GM23338 (cell line): ENCODE measurements around the gene COL18A1. TPM values are rescaled to one million over a fixed set of nuclear protein-coding genes. Genes with fewer than 3 reads are reported as not detected.
A peak's percentile ranks its signal among the peaks of the same experiment; 100 is the strongest.

Experiments used
- ATAC-seq: fragments of 200-7000 bp; cut with Tn5 transposase; 3 replicates; pipeline ENCODE4 v1.9.1; 2020
- DNase-seq: peaks from one replicate; pipeline ENCODE4 v3.0.0-alpha.2; 2015; ENCODE audit warnings: low spot score
- H2AFZ ChIP-seq: fragments of 200-600 bp; sonication (generic); 2 replicates; pipeline ENCODE4 v1.8.0; 2016; ENCODE audit warnings: antibody characterized with exemption, mild to moderate bottlenecking, moderate library complexity
- H3F3A ChIP-seq: fragments of 200-600 bp; sonication (generic); replicated peaks from 2 replicates; pipeline ENCODE4 v1.8.0; 2017; ENCODE audit warnings: antibody characterized with exemption, mixed run types, low read depth
- H3K27ac ChIP-seq: fragments of 200-600 bp; sonication (generic); 2 replicates; pipeline ENCODE4 v1.6.1; 2016; ENCODE audit warnings: low read depth
- H3K27me3 ChIP-seq: fragments of 200-600 bp; sonication (generic); 2 replicates; pipeline ENCODE4 v1.8.0; 2016; ENCODE audit warnings: mild to moderate bottlenecking, mixed run types, moderate library complexity; ENCODE audit not compliant: insufficient read depth
- H3K36me3 ChIP-seq: fragments of 200-600 bp; sonication (generic); 2 replicates; pipeline ENCODE4 v1.8.0; 2016; ENCODE audit warnings: mild to moderate bottlenecking; ENCODE audit not compliant: insufficient read depth
- H3K4me1 ChIP-seq: fragments of 200-600 bp; sonication (generic); 2 replicates; pipeline ENCODE4 v1.8.0; 2016; ENCODE audit warnings: mild to moderate bottlenecking, moderate library complexity; ENCODE audit not compliant: insufficient read depth
- H3K4me2 ChIP-seq: fragments of 200-600 bp; sonication (generic); 2 replicates; pipeline ENCODE4 v1.7.1; 2017; ENCODE audit warnings: mixed run types
- H3K4me3 ChIP-seq: fragments of 200-600 bp; sonication (generic); 2 replicates; pipeline ENCODE4 v1.6.1; 2016; ENCODE audit warnings: mixed run types
- H3K79me2 ChIP-seq: fragments of 200-600 bp; sonication (generic); replicated peaks from 2 replicates; pipeline ENCODE4 v1.8.0; 2017; ENCODE audit warnings: mild to moderate bottlenecking; ENCODE audit not compliant: insufficient read depth
- H3K9me2 ChIP-seq: fragments of 200-600 bp; sonication (generic); 2 replicates; pipeline ENCODE4 v1.8.0; 2017; ENCODE audit not compliant: insufficient read depth
- H4K20me1 ChIP-seq: fragments of 200-600 bp; sonication (generic); replicated peaks from 2 replicates; pipeline ENCODE4 v1.8.0; 2017; ENCODE audit warnings: mild to moderate bottlenecking; ENCODE audit not compliant: insufficient read depth
- H3K27ac Mint-ChIP-seq: 2 replicates; pipeline ENCODE4 v1.8.0; 2020; ENCODE audit warnings: inconsistent platforms, mild to moderate bottlenecking, moderate library complexity, mixed read lengths
- H3K27me3 Mint-ChIP-seq: 3 replicates; pipeline ENCODE4 v1.8.0; 2022; ENCODE audit warnings: low read depth, mild to moderate bottlenecking, moderate library complexity, mixed read lengths, inconsistent platforms; ENCODE audit not compliant: insufficient read depth, poor library complexity
- H3K36me3 Mint-ChIP-seq: 3 replicates; pipeline ENCODE4 v1.8.0; 2021; ENCODE audit warnings: low read depth, mild to moderate bottlenecking, inconsistent platforms, moderate library complexity, mixed read lengths
- H3K4me1 Mint-ChIP-seq: 3 replicates; pipeline ENCODE4 v1.8.0; 2020; ENCODE audit warnings: mild to moderate bottlenecking, inconsistent platforms, mixed read lengths
- H3K4me3 Mint-ChIP-seq: 3 replicates; pipeline ENCODE4 v1.8.0; 2021; ENCODE audit warnings: moderate library complexity, mild to moderate bottlenecking, inconsistent platforms, mixed read lengths
- H3K9me3 Mint-ChIP-seq: 3 replicates; pipeline ENCODE4 v1.8.0; 2020; ENCODE audit warnings: moderate library complexity, mild to moderate bottlenecking, inconsistent platforms, mixed read lengths
- CREB1 ChIP-seq: fragments of 250-450 bp; sonication (Bioruptor Pico); IDR thresholded peaks from 2 replicates; pipeline ENCODE4 v1.5.0; 2020; ENCODE audit warnings: low read depth, mild to moderate bottlenecking, moderate library complexity
- ETS1 ChIP-seq: IDR thresholded peaks from 2 replicates; pipeline ENCODE4 v1.6.1; 2016; ENCODE audit warnings: antibody characterized with exemption
- EZH2 ChIP-seq: fragments of 200-600 bp; sonication (generic); IDR thresholded peaks from one replicate; pipeline ENCODE4 v1.8.0; 2017; ENCODE audit warnings: antibody characterized with exemption, mild to moderate bottlenecking, low read depth; ENCODE audit not compliant: unreplicated experiment
- EZH2phosphoT487 ChIP-seq: fragments of 200-600 bp; sonication (generic); IDR thresholded peaks from one replicate; pipeline ENCODE4 v1.8.1; 2018; ENCODE audit warnings: antibody characterized with exemption; ENCODE audit not compliant: unreplicated experiment
- JUNB ChIP-seq: IDR thresholded peaks from one replicate; pipeline ENCODE4 v1.6.1; 2016; ENCODE audit warnings: antibody characterized with exemption; ENCODE audit not compliant: unreplicated experiment
- NANOG ChIP-seq: IDR thresholded peaks from 2 replicates; pipeline ENCODE4 v1.6.1; 2016; ENCODE audit warnings: antibody characterized with exemption, borderline replicate concordance
- STAT1 ChIP-seq: IDR thresholded peaks from one replicate; pipeline ENCODE4 v1.6.1; 2016; ENCODE audit warnings: antibody characterized with exemption; ENCODE audit not compliant: unreplicated experiment
- ZNF114 ChIP-seq: fragments of 250-450 bp; sonication (Bioruptor Pico); IDR thresholded peaks from 2 replicates; pipeline ENCODE4 v1.5.0; 2020; ENCODE audit warnings: mild to moderate bottlenecking, moderate library complexity
- ZNF331 ChIP-seq: fragments of 250-450 bp; sonication (Bioruptor Pico); IDR thresholded peaks from 2 replicates; pipeline ENCODE4 v1.5.0; 2020; ENCODE audit warnings: low read depth, mild to moderate bottlenecking, moderate library complexity
- polyA plus RNA-seq: library from polyadenylated mRNA; unstranded; fragments of >200 nt; fragmentation: Nextera tagmentation; extraction: Ambion mirVana; gene quantifications from 2 replicates; pipeline ENCODE4 v1.2.1, GENCODE V29; 2016
- total RNA-seq: library from RNA; depleted of rRNA; stranded (reverse); fragments of >200 nt; shearing (Covaris generic); gene quantifications from 2 replicates; pipeline ENCODE4 v1.2.3, GENCODE V29; 2014
- TF ChIP-seq, protein P1 (sequence below): fragments of 250-450 bp; sonication (Bioruptor Pico); IDR thresholded peaks from 2 replicates; pipeline ENCODE4 v1.5.0; 2020; ENCODE audit warnings: mild to moderate bottlenecking, moderate library complexity
- TF ChIP-seq, protein P2 (sequence below): IDR thresholded peaks from one replicate; pipeline ENCODE4 v1.6.1; 2018; ENCODE audit warnings: antibody characterized with exemption; ENCODE audit not compliant: unreplicated experiment

The COL18A1 gene
- total and polyA plus RNA-seq, 2 experiments from 2014 or later = 38.4 to 430 TPM

- 0 out of 2 replicates have a peak overlapping the region, but pooled peaks have one; percentile 1 for H3K27ac Mint-ChIP-seq
- peaks cover 25% of the 10 kb centered on the region for H3K27me3 Mint-ChIP-seq
Observed at GRCh38 chr21:45473496-45474322, 68.7 kb downstream of the COL18A1 start.

More at GRCh38 chr21:45473496-45474322, 68.7 kb downstream of the COL18A1 start:
- Histone ChIP-seq H3K27me3 (no peaks in the 10 kb centered on the region), H3F3A (peaks cover 21% of the 10 kb centered on the region), H3K4me3 (no peak overlapping the region), H4K20me1 (peaks cover 29% of the 10 kb centered on the region), H3K79me2 (peaks cover 51% of the 10 kb centered on the region), H2AFZ (no peak overlapping the region), H3K4me1 (no peaks in the 10 kb centered on the region), H3K36me3 (peaks cover 9% of the 10 kb centered on the region), H3K9me2 (no peaks in the 10 kb centered on the region), H3K27ac (no peak overlapping the region), H3K4me2 (no peak overlapping the region)
- Mint-ChIP-seq H3K4me3 (no peak overlapping the region), H3K9me3 (peaks cover 8% of the 10 kb centered on the region), H3K36me3 (peaks cover 48% of the 10 kb centered on the region), H3K4me1 (peaks cover 20% of the 10 kb centered on the region)
- DNase-seq (no peak), ATAC-seq (no peak)
- TF ChIP-seq, protein P1, sequence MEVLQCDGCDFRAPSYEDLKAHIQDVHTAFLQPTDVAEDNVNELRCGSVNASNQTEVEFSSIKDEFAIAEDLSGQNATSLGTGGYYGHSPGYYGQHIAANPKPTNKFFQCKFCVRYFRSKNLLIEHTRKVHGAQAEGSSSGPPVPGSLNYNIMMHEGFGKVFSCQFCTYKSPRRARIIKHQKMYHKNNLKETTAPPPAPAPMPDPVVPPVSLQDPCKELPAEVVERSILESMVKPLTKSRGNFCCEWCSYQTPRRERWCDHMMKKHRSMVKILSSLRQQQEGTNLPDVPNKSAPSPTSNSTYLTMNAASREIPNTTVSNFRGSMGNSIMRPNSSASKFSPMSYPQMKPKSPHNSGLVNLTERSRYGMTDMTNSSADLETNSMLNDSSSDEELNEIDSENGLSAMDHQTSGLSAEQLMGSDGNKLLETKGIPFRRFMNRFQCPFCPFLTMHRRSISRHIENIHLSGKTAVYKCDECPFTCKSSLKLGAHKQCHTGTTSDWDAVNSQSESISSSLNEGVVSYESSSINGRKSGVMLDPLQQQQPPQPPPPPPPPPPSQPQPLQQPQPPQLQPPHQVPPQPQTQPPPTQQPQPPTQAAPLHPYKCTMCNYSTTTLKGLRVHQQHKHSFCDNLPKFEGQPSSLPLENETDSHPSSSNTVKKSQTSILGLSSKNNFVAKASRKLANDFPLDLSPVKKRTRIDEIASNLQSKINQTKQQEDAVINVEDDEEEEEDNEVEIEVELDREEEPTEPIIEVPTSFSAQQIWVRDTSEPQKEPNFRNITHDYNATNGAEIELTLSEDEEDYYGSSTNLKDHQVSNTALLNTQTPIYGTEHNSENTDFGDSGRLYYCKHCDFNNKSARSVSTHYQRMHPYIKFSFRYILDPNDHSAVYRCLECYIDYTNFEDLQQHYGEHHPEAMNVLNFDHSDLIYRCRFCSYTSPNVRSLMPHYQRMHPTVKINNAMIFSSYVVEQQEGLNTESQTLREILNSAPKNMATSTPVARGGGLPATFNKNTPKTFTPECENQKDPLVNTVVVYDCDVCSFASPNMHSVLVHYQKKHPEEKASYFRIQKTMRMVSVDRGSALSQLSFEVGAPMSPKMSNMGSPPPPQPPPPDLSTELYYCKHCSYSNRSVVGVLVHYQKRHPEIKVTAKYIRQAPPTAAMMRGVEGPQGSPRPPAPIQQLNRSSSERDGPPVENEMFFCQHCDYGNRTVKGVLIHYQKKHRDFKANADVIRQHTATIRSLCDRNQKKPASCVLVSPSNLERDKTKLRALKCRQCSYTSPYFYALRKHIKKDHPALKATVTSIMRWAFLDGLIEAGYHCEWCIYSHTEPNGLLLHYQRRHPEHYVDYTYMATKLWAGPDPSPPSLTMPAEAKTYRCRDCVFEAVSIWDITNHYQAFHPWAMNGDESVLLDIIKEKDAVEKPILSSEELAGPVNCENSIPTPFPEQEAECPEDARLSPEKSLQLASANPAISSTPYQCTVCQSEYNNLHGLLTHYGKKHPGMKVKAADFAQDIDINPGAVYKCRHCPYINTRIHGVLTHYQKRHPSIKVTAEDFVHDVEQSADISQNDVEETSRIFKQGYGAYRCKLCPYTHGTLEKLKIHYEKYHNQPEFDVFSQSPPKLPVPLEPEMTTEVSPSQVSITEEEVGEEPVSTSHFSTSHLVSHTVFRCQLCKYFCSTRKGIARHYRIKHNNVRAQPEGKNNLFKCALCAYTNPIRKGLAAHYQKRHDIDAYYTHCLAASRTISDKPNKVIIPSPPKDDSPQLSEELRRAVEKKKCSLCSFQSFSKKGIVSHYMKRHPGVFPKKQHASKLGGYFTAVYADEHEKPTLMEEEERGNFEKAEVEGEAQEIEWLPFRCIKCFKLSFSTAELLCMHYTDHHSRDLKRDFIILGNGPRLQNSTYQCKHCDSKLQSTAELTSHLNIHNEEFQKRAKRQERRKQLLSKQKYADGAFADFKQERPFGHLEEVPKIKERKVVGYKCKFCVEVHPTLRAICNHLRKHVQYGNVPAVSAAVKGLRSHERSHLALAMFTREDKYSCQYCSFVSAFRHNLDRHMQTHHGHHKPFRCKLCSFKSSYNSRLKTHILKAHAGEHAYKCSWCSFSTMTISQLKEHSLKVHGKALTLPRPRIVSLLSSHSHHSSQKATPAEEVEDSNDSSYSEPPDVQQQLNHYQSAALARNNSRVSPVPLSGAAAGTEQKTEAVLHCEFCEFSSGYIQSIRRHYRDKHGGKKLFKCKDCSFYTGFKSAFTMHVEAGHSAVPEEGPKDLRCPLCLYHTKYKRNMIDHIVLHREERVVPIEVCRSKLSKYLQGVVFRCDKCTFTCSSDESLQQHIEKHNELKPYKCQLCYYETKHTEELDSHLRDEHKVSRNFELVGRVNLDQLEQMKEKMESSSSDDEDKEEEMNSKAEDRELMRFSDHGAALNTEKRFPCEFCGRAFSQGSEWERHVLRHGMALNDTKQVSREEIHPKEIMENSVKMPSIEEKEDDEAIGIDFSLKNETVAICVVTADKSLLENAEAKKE (CRISPR knock-in tag) = no peak
- TF ChIP-seq ETS1 (no peak), NANOG (no peak), EZH2 (no peak), STAT1 (no peak), CREB1 (CRISPR knock-in tag) (no peak), EZH2phosphoT487 (no peak), JUNB (no peak), ZNF331 (CRISPR knock-in tag) (no peak), ZNF114 (CRISPR knock-in tag) (no peak)
- TF ChIP-seq, protein P2, sequence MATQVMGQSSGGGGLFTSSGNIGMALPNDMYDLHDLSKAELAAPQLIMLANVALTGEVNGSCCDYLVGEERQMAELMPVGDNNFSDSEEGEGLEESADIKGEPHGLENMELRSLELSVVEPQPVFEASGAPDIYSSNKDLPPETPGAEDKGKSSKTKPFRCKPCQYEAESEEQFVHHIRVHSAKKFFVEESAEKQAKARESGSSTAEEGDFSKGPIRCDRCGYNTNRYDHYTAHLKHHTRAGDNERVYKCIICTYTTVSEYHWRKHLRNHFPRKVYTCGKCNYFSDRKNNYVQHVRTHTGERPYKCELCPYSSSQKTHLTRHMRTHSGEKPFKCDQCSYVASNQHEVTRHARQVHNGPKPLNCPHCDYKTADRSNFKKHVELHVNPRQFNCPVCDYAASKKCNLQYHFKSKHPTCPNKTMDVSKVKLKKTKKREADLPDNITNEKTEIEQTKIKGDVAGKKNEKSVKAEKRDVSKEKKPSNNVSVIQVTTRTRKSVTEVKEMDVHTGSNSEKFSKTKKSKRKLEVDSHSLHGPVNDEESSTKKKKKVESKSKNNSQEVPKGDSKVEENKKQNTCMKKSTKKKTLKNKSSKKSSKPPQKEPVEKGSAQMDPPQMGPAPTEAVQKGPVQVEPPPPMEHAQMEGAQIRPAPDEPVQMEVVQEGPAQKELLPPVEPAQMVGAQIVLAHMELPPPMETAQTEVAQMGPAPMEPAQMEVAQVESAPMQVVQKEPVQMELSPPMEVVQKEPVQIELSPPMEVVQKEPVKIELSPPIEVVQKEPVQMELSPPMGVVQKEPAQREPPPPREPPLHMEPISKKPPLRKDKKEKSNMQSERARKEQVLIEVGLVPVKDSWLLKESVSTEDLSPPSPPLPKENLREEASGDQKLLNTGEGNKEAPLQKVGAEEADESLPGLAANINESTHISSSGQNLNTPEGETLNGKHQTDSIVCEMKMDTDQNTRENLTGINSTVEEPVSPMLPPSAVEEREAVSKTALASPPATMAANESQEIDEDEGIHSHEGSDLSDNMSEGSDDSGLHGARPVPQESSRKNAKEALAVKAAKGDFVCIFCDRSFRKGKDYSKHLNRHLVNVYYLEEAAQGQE = no peak
